GM12874 (cell line): Measurements from ENCODE around the gene F11.

Source experiments
- TF ChIP-seq, protein P1 (sequence below): IDR thresholded peaks from 2 replicates; pipeline ENCODE4 v1.5.1; 2011; ENCODE audit warnings: low read depth, mild to moderate bottlenecking, control low read depth, low read length, moderate library complexity; ENCODE audit not compliant: insufficient read depth

F11 gene

GRCh38 chr4:186243331-186243730 lies 22.7 kb upstream of the F11 start:
- TF ChIP-seq, protein P1, sequence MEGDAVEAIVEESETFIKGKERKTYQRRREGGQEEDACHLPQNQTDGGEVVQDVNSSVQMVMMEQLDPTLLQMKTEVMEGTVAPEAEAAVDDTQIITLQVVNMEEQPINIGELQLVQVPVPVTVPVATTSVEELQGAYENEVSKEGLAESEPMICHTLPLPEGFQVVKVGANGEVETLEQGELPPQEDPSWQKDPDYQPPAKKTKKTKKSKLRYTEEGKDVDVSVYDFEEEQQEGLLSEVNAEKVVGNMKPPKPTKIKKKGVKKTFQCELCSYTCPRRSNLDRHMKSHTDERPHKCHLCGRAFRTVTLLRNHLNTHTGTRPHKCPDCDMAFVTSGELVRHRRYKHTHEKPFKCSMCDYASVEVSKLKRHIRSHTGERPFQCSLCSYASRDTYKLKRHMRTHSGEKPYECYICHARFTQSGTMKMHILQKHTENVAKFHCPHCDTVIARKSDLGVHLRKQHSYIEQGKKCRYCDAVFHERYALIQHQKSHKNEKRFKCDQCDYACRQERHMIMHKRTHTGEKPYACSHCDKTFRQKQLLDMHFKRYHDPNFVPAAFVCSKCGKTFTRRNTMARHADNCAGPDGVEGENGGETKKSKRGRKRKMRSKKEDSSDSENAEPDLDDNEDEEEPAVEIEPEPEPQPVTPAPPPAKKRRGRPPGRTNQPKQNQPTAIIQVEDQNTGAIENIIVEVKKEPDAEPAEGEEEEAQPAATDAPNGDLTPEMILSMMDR = no peak

- TF ChIP-seq, protein P1 = no peak
Measured at GRCh38 chr4:186244835-186245234, 21.2 kb upstream of the F11 start.

DNA sequence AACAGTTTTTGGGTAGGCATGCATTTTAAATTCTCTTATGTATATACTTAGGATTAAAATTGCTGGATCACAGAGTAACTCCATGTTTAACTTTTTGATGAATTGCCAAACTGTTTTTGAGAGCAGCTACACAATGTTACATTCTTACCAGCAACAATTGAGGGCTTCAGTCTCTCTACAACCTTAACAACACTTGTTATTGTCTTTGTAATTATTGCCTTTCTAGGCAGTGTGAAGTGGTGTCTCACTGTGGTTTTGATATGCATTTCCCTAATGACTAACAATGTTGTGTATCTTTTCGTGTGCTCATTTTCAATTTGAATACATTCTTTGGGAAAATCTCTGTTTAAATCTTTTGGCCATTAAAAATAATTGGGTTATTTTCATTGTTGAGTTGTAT lies 17.3 kb upstream of the F11 start:
- TF ChIP-seq, protein P1 = no peak

GRCh38 chr4:186249785-186250754 lies 15.9 kb upstream of the F11 start:
- TF ChIP-seq, protein P1 = no peak

DNA sequence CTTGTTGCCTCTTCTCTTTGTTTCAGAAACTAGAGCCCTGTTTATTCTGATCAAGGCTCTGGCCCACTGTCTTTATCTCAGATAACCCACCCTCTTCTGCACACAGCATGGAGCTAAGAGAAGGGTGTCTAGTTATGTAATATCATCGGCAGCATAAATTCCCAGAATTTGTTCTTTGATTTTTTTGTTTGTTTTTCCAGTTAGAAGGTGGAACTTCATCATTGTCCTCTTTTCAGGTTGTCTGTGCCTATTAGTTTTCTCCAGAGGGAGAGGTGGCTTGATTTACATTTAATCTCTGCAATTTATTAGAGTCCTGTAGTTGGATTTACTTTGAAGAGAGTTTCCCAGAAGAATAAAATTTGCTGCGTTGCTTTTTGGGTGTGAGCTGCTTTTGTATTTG lies 15.2 kb upstream of the F11 start:
- TF ChIP-seq, protein P1 = no peak

DNA sequence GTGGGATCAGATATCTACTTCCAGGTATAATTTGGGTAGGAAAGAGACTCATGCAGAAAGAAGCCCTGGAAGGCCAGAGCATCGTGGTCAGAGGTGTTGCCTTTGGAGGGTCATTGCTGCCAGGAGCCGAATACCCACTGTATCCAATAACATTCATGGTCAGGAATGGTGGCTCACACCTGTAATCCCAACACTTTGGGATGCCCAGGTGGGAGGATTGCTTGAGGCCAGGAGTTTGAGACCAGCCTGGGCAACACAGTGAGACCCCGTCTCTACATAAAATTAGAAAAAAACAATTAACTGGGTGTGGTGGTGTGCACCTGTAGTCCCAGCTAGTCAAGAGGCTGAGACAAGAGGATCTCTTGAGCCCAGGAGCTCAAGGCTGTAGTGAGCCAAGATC lies 10.9 kb upstream of the F11 start:
- TF ChIP-seq, protein P1 = no peak

DNA sequence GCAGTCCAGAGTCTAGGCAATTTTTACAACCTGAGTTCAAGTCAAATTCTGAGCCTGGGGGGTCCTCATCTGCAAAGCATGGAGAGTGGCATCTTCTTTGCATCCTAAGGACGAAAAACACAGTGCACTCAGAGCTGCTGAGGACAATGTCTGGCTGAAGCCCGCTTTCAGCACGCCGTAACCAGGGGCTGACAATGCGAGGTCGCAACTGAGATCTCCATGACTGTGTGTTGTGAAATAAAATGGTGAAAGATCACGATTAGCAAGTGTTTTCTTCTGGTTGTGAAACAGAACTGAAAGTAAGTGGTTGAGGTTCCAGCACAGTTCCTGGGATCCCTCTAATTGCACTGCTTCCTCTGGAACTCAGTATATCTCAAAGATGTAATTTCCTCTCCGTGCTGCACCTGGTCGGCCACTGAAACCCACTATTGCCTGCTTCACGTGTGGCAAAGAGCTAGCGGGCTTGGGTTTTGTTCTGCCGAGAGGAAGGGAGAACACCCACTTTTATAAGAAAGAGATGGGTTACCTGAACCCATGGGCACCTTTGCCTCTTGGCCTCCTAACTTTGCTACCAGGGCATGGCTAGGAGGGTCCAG lies 7.7 kb upstream of the F11 start:
- TF ChIP-seq, protein P1 = no peak
